ENCODE results near the gene ERFE. TPM values are rescaled to one million over a fixed set of nuclear protein-coding genes. Genes with fewer than 3 reads are reported as not detected.

The ERFE gene
- polyA plus RNA-seq, 1 of the 3 experiments (the other 2 are of a cell fraction), result 1.3 TPM

- TF ChIP-seq POLR2AphosphoS5 (IDR thresholded peaks at IDR 0.05; ENCODE audit: low read depth, low read length), result no peak
Measured at GRCh38 chr2:238117199-238118154, 41.3 kb upstream of the ERFE start (continued).

- no peak overlapping the region for H3K9ac ChIP-seq
- no peak overlapping the region for H2AFZ ChIP-seq (ENCODE audit: low read depth)
- H3K4me2 ChIP-seq, result no peak overlapping the region
- no peaks in the 10 kb centered on the region for H3K9me3 ChIP-seq
- H3K27me3 ChIP-seq (ENCODE audit: insufficient read depth), result no peaks in the 10 kb centered on the region; the same call in 1 of the 2 replicates
- H3K79me2 ChIP-seq (ENCODE audit: insufficient read depth), result no peaks in the 10 kb centered on the region
- 62% methylated on average over 7 of the region's 15 CpGs for WGBS (ENCODE audit: low lambda C conversion rate)
- H3K4me3 ChIP-seq (ENCODE audit: low read depth in 2 of 2, low read length in 1 of 2), result no peak overlapping the region
- ChIA-PET CTCF (no interaction called here), POLR2A (no interaction called here)
- no peaks in the 10 kb centered on the region for H4K20me1 ChIP-seq (ENCODE audit: insufficient read depth)
- no peaks in the 10 kb centered on the region for H3K36me3 ChIP-seq (replicated peaks in 1 of 2; ENCODE audit: control insufficient read depth in 1 of 2, insufficient read depth in 2 of 2, low read length in 1 of 2)
- H3F3A ChIP-seq (replicated peaks; ENCODE audit: insufficient read depth), result no peaks in the 10 kb centered on the region
- DNase-seq, result no peak
- H3K9me2 ChIP-seq, result no peaks in the 10 kb centered on the region
- TF ChIP-seq POLR2AphosphoS5 (IDR thresholded peaks at IDR 0.05; ENCODE audit: low read depth, low read length), result no peak
- no peak for TF ChIP-seq SIN3A (IDR thresholded peaks at IDR 0.05; ENCODE audit: borderline replicate concordance, low read depth, low read length)
- TF ChIP-seq FOXM1 (IDR thresholded peaks at IDR 0.05; ENCODE audit: low read depth), result no peak
- no peak for TF ChIP-seq PBX3 (IDR thresholded peaks at IDR 0.05)
- TF ChIP-seq FOSL2 (IDR thresholded peaks at IDR 0.05; ENCODE audit: borderline replicate concordance, low read depth), result no peak
- TF ChIP-seq EZH2phosphoT487 (IDR thresholded peaks at IDR 0.05; ENCODE audit: borderline replicate concordance, low read depth), result no peak
- TF ChIP-seq CHD2 (IDR thresholded peaks at IDR 0.05; ENCODE audit: low read length, partially characterized antibody), result no peak
- TF ChIP-seq REST (IDR thresholded peaks at IDR 0.05; ENCODE audit: low read depth, low read length), result no peak
- no peak for TF ChIP-seq IRF3 (IDR thresholded peaks at IDR 0.05; ENCODE audit: low read depth, low read length)
- TF ChIP-seq NRF1 (IDR thresholded peaks at IDR 0.05; ENCODE audit: low read depth, low read length), result no peak
- no peak for TF ChIP-seq NFIC (IDR thresholded peaks at IDR 0.05; ENCODE audit: borderline replicate concordance)
- no peak for TF ChIP-seq RXRA (IDR thresholded peaks at IDR 0.05; ENCODE audit: borderline replicate concordance, low read depth)
- no peak for TF ChIP-seq ELF1 (IDR thresholded peaks at IDR 0.05)
- TF ChIP-seq MAX (IDR thresholded peaks at IDR 0.05; ENCODE audit: low read depth), result no peak
- no peak for TF ChIP-seq MEF2A (IDR thresholded peaks at IDR 0.05; ENCODE audit: borderline replicate concordance, low read depth)
- TF ChIP-seq SMC3 (IDR thresholded peaks at IDR 0.05; ENCODE audit: low read depth, low read length), result no peak
- no peak for TF ChIP-seq TAF1 (IDR thresholded peaks at IDR 0.05; ENCODE audit: borderline replicate concordance, low read depth, low read length)
- H3K27ac ChIP-seq (ENCODE audit: low read depth in 2 of 2, low read length in 1 of 2), result no peak overlapping the region
- peaks cover 0 to 9% of the 10 kb centered on the region in 2 experiments; a peak in 1 of 4 replicates for H3K4me1 ChIP-seq (ENCODE audit: control insufficient read depth in 1 of 2, insufficient read depth in 2 of 2, low read depth in 1 of 2, low read length in 1 of 2)
Measured at GRCh38 chr2:238119756-238120462, 38.9 kb upstream of the ERFE start.
